Subcutaneous adipose tissue (tissue), 4 donors: ENCODE measurements around the gene METAP1. TPM values are rescaled to one million over a fixed set of nuclear protein-coding genes. Genes with fewer than 3 reads are reported as not detected.

Experiments used
- total RNA-seq, 4 donors: library from RNA; depleted of rRNA; stranded (reverse); fragments of >200 nt; gene quantifications; one replicate each; pipeline ENCODE4 v1.1.0, GENCODE V29; 2016
- TF ChIP-seq, protein P1 (sequence below): fragments of 450-650 bp; IDR thresholded peaks from one replicate; pipeline ENCODE4 v1.5.1; 2016; ENCODE audit warnings: low read depth, mild to moderate bottlenecking, control low read depth, antibody characterized with exemption, moderate library complexity

METAP1 gene
- total RNA-seq, 4 donors from 2014 or later, result 26.4 to 39.3 (median 29.6) TPM

DNA sequence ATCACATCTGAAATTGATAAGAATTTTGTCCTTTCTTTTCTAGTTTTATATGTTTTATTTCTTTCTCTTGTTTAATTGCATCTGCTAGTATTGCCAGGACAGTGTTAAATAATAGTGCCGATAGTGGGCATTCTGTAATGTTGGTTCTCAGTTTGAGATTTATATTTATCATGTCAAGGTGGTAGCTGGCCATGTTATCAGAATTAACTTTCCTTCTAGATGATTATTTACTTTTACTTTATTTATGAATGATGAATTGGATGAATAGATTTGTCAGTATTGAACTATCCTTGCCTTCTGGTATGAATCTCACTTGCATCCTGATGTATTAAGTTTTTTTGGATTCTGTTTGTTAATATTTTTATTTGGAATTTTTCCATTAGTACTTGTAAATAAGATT lies 42.7 kb downstream of the METAP1 start:
- TF ChIP-seq, protein P1, sequence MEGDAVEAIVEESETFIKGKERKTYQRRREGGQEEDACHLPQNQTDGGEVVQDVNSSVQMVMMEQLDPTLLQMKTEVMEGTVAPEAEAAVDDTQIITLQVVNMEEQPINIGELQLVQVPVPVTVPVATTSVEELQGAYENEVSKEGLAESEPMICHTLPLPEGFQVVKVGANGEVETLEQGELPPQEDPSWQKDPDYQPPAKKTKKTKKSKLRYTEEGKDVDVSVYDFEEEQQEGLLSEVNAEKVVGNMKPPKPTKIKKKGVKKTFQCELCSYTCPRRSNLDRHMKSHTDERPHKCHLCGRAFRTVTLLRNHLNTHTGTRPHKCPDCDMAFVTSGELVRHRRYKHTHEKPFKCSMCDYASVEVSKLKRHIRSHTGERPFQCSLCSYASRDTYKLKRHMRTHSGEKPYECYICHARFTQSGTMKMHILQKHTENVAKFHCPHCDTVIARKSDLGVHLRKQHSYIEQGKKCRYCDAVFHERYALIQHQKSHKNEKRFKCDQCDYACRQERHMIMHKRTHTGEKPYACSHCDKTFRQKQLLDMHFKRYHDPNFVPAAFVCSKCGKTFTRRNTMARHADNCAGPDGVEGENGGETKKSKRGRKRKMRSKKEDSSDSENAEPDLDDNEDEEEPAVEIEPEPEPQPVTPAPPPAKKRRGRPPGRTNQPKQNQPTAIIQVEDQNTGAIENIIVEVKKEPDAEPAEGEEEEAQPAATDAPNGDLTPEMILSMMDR, result no peak

DNA sequence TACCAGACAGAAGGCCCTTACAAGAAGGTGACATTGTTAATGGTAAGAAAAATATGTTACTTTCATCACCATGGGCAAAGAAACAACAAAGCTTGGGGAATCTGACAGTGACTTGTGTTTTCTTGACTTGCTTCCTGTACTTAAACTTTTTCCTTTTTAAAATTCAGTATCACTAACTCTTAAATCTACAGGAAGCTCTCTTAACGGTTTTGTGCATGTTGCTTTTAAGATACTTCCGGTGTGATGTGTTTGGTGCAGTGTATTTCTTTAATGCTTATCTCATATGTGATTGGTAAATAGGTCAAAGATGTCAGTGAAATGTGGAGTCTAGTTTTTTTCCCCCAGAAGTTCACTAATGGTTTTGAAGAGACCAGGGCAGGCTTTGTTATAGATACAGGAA lies 47.8 kb downstream of the METAP1 start:
- TF ChIP-seq, protein P1, result no peak

DNA sequence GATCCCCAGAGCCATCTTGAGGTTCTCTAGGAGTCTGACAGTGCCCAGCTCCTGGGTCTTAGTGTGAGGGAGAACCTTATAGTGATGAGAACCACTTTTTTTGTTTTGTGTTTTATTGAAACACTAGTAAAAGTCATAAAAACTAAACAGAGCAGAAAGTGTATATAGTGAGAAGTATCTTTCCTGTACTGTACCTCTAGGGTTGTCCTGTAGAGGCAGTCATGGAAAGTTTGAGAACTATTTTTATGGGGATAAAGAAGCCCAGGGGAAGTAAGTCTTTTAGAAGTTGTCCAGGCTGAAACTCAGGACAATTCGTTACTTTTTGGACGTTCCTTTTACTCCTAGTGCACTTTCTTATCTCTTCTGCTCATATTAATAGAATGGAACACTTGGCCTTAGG lies 52.2 kb downstream of the METAP1 start:
- TF ChIP-seq, protein P1, result no peak

DNA sequence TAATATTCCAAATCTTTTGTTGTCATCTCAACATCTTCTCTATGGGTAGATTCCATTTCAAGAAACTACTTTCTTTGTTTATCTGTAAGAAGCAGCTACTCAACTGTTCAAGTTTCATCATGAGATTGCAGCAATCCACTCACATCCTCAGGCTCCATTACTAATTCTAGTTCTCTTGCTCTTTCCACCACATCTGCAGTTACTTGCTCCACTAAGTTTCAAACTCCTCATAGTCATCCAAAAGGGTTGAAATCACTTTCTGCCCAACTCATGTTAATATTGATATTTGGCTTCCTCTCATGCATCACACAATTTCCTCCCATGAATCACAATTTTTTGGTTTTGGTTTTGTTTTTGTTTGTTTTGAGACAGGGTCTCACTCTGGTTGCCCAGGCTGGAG lies 57.4 kb downstream of the METAP1 start:
- TF ChIP-seq, protein P1, result no peak

GRCh38 chr4:99054428-99054994 lies 59.0 kb downstream of the METAP1 start:
- TF ChIP-seq, protein P1, result no peak

DNA sequence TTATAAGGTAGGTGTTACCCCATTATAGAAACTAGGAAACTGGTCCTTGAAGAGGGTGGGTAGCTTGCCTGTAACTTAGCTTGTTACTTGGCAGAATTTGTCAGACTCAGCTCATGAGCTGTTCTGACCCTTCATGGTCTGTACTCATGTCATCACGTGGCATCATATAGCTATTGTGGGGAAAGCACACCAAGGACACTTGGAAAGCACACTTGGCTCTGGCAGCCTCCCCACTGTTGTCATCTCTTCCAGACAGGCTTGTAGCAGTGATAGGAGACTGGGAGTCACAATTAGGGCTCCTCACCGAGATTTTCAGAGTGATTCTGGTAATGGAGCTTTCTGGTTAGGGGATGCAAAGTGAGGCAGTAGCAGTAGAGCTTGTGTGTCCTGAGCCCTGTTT lies 62.7 kb downstream of the METAP1 start:
- TF ChIP-seq, protein P1, result no peak

- TF ChIP-seq, protein P1, result no peak
Measured at GRCh38 chr4:99059550-99059949, 64.0 kb downstream of the METAP1 start.
